Bronchial epithelial cell (primary cell): ENCODE results near the gene HAAO. TPM values are rescaled to one million over a fixed set of nuclear protein-coding genes. Genes with fewer than 3 reads are reported as not detected.

Experiments
- DNase-seq: peaks from one replicate; pipeline ENCODE4 v3.0.0-alpha.2; 2010; ENCODE audit warnings: low read depth
- FAIRE-seq: peaks from 2 replicates; lab custom pipeline; 2011; peaks lifted over from hg19 to GRCh38; lab: Jason Lieb, UNC
- H3K27me3 ChIP-seq: 2 replicates; pipeline ENCODE4 v1.5.1; 2011; ENCODE audit warnings: low read length; ENCODE audit not compliant: control insufficient read depth, insufficient read depth
- H3K36me3 ChIP-seq: 2 replicates; pipeline ENCODE4 v1.5.1; 2011; ENCODE audit warnings: low read length; ENCODE audit not compliant: control insufficient read depth, insufficient read depth
- H3K4me3 ChIP-seq: 2 replicates; pipeline ENCODE4 v1.5.1; 2011; ENCODE audit warnings: mild to moderate bottlenecking, low read depth, low read length, control low read depth
- total RNA-seq: library from RNA; depleted of rRNA; stranded (reverse); fragments of >200 nt; gene quantifications from 2 replicates; pipeline ENCODE4 v1.2.1, GENCODE V29; 2014
- TF ChIP-seq, protein P1 (sequence below): IDR thresholded peaks from 2 replicates; pipeline ENCODE4 v1.5.1; 2011; ENCODE audit warnings: mild to moderate bottlenecking, moderate library complexity, low read length, control low read depth, inconsistent platforms; ENCODE audit not compliant: insufficient read depth, severe bottlenecking

HAAO gene
- total RNA-seq, 1 donor from 2014 or later, result not detected

DNA sequence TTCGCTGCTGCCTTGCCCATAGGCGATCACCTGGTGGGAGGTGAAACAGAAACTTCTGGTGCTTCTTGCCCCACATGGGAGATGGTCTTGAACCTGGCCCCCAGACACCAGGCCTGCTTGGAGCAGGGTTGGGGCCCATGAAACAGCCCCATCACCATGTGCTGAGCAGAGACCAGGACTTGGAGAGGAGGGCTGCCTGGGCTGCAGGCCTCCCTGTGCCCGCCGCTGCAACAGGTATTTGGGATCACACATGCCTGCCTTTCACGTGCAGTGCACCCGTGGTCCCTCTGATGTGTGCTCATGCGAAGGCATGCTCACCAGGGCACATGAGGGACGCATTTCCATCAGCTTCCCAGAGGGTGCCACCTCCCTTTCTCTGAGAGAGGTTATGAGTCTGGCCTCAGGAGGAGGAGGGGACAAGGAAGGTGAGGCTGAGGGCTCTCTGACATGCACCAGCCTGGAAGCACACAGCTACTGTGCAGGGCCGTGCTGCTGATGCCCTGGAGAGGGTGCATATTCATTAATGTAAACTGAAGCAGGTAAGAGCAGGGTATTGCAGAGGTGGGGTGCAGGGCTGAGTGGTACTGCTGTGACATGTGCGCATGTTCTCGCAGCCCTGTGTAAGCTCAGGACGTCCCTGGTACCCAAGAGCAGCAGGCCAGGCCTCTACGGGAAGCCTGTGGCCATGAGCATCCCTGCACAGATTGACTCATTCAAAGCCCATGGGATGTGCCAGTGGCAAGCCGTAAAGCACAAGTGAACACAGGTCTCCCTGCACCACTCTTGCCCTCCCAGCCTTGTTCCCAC is 24.3 kb downstream of the HAAO start:
- Histone ChIP-seq H3K4me3 (no peak overlapping the region), H3K36me3 (no peaks in the 10 kb centered on the region), H3K27me3 (no peaks in the 10 kb centered on the region)
- no peak for DNase-seq
- TF ChIP-seq, protein P1, sequence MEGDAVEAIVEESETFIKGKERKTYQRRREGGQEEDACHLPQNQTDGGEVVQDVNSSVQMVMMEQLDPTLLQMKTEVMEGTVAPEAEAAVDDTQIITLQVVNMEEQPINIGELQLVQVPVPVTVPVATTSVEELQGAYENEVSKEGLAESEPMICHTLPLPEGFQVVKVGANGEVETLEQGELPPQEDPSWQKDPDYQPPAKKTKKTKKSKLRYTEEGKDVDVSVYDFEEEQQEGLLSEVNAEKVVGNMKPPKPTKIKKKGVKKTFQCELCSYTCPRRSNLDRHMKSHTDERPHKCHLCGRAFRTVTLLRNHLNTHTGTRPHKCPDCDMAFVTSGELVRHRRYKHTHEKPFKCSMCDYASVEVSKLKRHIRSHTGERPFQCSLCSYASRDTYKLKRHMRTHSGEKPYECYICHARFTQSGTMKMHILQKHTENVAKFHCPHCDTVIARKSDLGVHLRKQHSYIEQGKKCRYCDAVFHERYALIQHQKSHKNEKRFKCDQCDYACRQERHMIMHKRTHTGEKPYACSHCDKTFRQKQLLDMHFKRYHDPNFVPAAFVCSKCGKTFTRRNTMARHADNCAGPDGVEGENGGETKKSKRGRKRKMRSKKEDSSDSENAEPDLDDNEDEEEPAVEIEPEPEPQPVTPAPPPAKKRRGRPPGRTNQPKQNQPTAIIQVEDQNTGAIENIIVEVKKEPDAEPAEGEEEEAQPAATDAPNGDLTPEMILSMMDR, result no peak
- FAIRE-seq, result no peak

DNA sequence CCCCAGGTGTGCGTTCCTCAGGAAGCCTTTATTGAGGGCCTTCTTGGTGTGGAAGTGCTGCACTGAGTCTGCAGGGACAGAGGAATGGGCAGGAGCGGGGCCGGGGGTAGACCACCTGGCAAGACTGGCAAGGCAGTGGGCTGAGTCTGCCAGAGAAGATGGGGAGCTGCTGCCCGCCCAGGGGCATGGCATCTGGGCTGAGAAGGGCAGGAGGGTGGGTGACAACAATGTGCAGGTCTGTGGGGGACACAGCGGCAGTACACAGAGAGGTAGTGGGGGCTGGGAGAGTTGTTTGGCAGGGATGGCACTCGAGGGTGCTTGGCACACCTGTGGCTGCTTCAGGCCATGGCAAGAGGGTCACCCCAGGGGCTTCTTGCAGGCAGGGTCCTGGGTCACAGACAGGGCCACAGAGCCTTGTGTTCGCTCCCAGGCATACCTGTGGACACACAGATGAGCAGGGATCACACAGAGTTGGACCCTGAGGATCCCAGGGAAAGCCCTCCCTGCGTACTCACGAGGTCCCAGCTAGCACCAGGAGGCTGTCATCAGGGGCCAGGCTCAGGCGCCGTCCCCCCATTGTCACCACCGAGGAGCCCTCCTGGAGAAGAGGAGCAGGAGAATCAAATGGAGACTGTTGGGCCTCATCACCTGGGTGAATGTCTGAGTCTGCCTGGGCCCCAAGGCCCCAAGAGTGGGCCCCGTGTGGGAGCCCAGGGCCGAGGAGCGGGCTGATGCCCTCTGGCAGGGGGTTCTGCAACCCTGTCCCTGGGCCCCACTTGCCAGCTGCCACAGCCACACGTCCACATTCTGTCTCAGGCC is 25.1 kb downstream of the HAAO start:
- no peaks in the 10 kb centered on the region for H3K27me3 ChIP-seq
- FAIRE-seq, result no peak
- TF ChIP-seq, protein P1, result no peak
- no peaks in the 10 kb centered on the region for H3K36me3 ChIP-seq
- H3K4me3 ChIP-seq, result no peak overlapping the region
- DNase-seq, result no peak

DNA sequence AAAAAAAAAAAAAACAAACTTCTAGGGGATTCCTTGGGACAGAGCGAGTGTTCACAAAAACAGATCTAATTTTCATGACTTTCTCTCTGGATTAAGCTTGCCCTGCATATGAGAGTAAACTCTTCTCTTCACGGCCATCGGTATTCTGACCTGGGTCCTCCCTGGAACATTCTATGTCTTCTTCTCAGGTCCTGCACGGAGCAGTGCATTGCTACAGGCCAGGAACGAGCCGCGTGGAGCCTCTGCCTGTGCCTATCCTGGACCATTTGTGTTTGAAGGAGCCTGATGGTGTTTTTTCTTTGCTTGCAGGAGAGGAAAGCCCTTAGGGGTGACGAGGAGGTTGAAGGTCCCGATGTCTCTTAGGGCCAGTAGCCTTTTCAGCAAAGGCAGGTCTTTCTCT is 26.7 kb downstream of the HAAO start:
- H3K36me3 ChIP-seq, result no peaks in the 10 kb centered on the region
- H3K27me3 ChIP-seq, result no peaks in the 10 kb centered on the region
- FAIRE-seq (no peak), DNase-seq (no peak)
- H3K4me3 ChIP-seq, result no peak overlapping the region
- TF ChIP-seq, protein P1, result no peak

DNA sequence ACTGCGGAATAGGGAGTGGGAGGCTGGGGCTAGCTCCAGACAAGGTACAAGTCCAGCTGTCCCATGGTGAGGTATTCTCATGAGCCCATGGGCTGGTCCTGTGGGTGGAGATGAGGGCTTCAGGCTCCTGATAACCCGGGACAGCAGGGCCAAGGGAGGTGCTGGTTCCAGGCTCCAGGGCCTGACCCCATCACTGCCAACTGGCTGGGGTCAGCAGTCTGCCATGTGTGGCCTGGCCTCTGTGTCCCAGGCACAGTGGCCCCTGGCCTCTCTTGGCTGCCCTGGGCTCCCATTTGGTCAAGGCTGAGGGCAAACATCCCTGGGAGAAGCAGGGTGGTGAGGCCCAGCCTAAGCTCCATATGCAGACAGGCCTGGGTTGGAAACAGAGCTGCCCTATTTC is 27.5 kb downstream of the HAAO start:
- TF ChIP-seq, protein P1, result no peak
- Histone ChIP-seq H3K36me3 (no peaks in the 10 kb centered on the region), H3K4me3 (no peak overlapping the region), H3K27me3 (no peaks in the 10 kb centered on the region)
- FAIRE-seq (no peak), DNase-seq (no peak)

DNA sequence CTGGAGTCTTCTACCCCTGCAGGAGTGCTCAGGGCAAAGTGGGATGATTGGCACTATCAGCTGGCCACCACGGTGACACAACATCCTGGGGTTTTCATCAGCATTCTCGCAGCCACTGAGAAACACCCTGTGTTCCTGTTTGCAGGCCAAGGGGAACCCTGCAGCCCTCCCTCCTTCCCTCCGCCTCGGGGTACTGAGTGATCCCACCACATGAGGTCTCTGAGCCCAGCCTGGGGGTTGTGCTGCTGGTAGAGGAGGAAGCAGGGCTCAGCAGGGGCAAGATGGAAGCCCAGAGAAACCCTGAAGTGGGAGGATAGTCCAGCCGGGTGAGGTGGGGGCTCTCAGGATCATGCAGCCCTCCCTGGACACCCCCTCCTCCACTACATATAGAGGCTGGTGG is 28.3 kb downstream of the HAAO start, which contains the start of gene OXER1:
Gene OXER1 (minus strand): TSS at position 40 of the 400 bp plus-strand sequence. CDS start 73 bp downstream, outside the sequence.
- TF ChIP-seq, protein P1, result no peak
- H3K4me3 ChIP-seq, result no peak within 1 kb of the TSS
- FAIRE-seq, result no peak
- no peak for DNase-seq
- no peaks in the 10 kb centered on the region for H3K27me3 ChIP-seq
- H3K36me3 ChIP-seq, result no peaks in the 10 kb centered on the region
